NOMO-1 (cell line): ENCODE results near the gene PTPRC.

Source experiments
- DNase-seq, 2 experiments: peaks; one replicate each; lab custom pipeline; 2025; ENCODE audit not compliant: unreplicated experiment in 2 of 2; lab: John Stamatoyannopoulos, UW

The PTPRC gene

GRCh38 chr1:198669023-198669698 lies 30.3 kb downstream of the PTPRC start:
- DNase-seq, result no peak

DNA sequence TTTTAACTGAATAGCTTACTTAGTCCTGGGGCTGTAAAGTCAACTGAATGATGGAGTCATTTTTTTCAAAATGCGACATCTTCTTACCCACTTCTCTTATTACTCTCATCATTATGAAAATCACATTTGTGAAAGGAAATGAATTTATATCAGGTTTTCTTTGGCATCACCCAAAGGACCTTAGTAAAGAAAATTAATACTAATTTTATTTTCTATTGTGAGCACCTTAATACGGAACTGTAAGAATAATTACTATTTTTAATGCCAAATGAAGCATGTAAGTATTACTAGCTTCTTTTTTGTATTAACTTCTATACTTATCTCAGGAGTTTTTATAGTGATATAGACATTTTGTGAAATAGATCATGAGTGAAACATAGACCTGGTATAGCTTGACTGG lies 30.9 kb downstream of the PTPRC start:
- DNase-seq, result no peak

GRCh38 chr1:198671136-198671535 lies 32.3 kb downstream of the PTPRC start:
- peak; percentile 25 to 80 for DNase-seq

DNA sequence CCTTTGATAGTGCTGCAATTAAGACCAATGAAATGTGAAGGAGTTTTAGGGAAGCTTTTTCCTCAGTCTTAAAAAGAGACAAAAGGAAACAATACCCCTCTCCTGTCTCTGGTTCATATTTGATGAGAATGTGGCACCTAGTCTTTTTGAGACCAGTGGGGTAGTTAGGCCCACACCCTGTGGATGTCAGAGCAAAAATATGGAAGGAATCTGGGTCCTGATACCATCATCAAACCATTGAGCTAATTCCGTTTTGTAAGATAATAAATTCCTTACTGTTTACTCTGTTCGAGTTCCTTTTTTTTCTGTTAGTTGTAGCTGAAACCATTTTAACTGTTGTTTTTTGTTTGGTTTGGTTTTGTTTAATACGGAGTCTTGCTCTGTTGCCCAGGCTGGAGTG lies 33.3 kb downstream of the PTPRC start:
- DNase-seq, result no peak

DNA sequence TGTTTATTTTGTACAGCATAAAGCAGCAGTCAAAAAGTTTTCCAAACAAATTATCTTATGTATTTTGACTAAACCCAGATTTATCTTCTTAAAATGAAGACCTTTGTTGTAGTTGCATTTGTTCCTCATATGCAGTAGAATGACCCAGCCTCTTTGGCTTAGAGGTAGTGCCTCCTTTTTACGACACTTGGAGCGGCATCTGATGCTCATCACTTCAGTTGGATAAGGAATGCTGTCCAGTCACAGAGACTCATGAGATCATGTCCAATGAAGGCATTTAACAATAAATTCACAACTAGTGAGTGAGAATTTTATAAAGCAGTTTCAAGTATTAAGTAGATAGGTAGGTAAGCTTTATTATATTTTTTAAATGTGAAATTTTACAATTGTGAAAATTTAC lies 35.2 kb downstream of the PTPRC start:
- no peak for DNase-seq

- no peak for DNase-seq
Measured at GRCh38 chr1:198676253-198676652, 37.4 kb downstream of the PTPRC start.

DNA sequence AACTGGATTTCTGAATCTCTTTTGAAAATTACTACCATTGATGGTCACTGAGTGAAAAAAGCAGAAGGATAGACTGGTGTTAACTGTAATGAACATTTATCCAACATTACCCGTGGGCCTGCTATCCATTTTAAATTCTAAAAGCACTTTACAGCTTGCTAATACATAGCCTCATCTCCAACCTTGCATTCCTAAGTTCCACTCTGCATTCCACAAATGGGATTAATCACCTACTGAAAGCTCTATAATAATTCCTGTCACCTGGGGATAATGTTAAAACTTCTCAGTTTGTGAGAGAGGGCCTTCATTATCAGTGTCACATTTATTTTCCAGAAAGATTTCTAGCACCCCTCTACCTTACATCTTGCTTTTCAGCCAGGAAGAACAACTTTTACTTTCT lies 38.2 kb downstream of the PTPRC start:
- peak in 1 of 2 experiments; percentile 14 for DNase-seq

GRCh38 chr1:198677871-198678270 lies 39.0 kb downstream of the PTPRC start:
- peak in 1 of 2 experiments; percentile 29 for DNase-seq

- no peak for DNase-seq
Measured at GRCh38 chr1:198678301-198678836, 39.5 kb downstream of the PTPRC start.

GRCh38 chr1:198678901-198679329 lies 40.1 kb downstream of the PTPRC start:
- DNase-seq, result no peak

- DNase-seq, result no peak
Measured at GRCh38 chr1:198679535-198680173, 40.8 kb downstream of the PTPRC start.

- DNase-seq, result no peak
Measured at GRCh38 chr1:198680174-198680875, 41.5 kb downstream of the PTPRC start.

- peak; percentile 23 to 55 for DNase-seq
Measured at GRCh38 chr1:198681252-198681651, 42.4 kb downstream of the PTPRC start.

- peak; percentile 94 to 99 for DNase-seq
Measured at GRCh38 chr1:198681831-198682759, 43.3 kb downstream of the PTPRC start.

GRCh38 chr1:198682850-198683249 lies 44.0 kb downstream of the PTPRC start:
- no peak for DNase-seq

DNA sequence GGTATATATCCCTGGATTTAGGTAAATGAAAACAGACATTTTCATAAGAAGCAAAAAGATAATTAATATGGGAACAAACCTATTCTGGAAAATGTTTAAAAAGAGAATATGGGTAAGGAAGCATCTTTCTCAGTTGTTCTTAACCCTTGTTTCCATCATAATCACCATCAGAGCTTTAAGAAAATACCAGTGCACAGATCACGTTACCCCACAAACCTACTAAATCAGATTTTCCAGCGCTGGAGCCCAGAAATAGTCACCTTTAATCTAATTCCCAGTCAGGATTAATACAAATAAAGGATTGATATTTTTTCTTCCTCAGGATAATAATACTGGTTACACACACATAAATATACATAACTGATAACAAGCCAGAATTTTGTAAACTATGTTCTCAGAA lies 44.6 kb downstream of the PTPRC start:
- DNase-seq, result no peak

DNA sequence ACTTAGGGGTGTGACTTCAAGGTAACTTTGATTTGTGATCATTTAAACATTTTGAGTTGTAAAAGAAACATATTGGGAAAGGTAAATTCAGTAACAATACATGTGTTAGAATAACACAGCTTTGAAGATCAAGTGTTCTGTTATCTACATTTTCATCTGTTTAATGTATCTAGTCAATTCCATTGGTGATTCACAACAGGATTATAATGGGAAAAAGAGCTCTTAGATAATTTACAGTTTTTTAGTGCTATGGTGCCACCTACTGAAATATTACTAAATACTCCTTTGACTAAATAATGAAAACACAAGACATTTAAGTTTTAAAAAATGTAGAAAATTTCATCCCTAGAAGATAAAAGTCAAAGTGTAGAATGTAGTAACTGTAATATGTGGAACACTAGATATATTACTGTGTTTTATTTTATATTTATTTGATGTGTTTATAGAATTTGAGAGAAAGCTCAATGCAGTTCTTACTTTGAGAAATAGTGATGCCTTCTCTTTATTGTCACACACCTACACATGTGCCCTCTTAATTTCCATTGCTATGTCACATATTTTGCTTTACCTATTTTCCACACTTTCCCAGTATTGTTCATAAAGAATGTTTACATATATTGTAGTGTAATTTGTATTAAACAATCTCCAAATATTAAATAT lies 47.4 kb downstream of the PTPRC start:
- peak in 1 of 2 experiments; percentile 59 for DNase-seq

GRCh38 chr1:198687429-198687828 lies 48.6 kb downstream of the PTPRC start:
- no peak for DNase-seq

DNA sequence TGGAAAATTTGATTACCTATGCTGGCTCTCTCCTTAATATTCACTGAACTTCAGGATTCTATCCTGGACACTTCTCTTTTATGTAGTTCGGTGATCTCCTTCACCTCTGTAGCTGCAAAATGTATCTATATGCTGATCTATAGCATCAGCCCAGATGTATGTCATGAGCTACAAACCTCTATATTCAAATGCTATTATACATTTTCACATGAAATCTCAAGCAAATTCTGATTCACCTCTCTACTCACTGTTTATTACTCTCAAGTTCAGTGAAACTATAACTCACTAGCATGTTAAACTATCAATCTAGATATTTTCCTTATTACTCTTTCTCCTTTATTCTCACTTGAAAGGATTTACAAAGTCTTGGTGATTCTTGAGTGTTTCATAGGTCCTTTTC lies 52.2 kb downstream of the PTPRC start:
- no peak for DNase-seq

GRCh38 chr1:198693321-198693720 lies 54.5 kb downstream of the PTPRC start:
- DNase-seq, result no peak
